Osteocyte (in vitro differentiated cells): Measurements from ENCODE around the gene CLIC1. TPM values are rescaled to one million over a fixed set of nuclear protein-coding genes. Genes with fewer than 3 reads are reported as not detected.

Experiments
- microRNA-seq: library from miRNA; unstranded; fragments of <30 nt; microRNA quantifications from one replicate; pipeline ENCODE4 v1.1.0, GENCODE V29; 2020; ENCODE audit not compliant: unreplicated experiment
- total RNA-seq: library from RNA; stranded (reverse); gene quantifications from 2 replicates; pipeline ENCODE4 v1.2.1, GENCODE V29; 2021

Gene CLIC1
- total RNA-seq, 1 donor from 2014 or later: 230 TPM

Small RNA genes lying within 50 kb of the gene (microRNA-seq; reads per million reads assigned to microRNA genes)
- gene MIR4646: not detected

Other genes starting within 250 kb of the CLIC1 start
- 12.1 and 13.8 TPM in 2 replicates for gene MICB, start 238.4 kb downstream of the CLIC1 start, total RNA-seq
- gene MCCD1, start 207.6 kb downstream of the CLIC1 start, total RNA-seq: not detected in 2 replicates
- 315 and 331 TPM in 2 replicates for gene DDX39B, start 194.5 kb downstream of the CLIC1 start, total RNA-seq
- 8.8 and 9.0 TPM in 2 replicates for gene ATP6V1G2, start 189.9 kb downstream of the CLIC1 start, total RNA-seq
- gene NFKBIL1, start 188.9 kb downstream of the CLIC1 start, total RNA-seq: 28.7 and 33.2 TPM in 2 replicates
- not detected in 2 replicates for gene LTA, start 164.2 kb downstream of the CLIC1 start, total RNA-seq
- not detected in 2 replicates for gene TNF, start 161.0 kb downstream of the CLIC1 start, total RNA-seq
- not detected in 2 replicates for gene LTB, start 154.1 kb downstream of the CLIC1 start, total RNA-seq
- not detected in 2 replicates for gene LST1, start 150.3 kb downstream of the CLIC1 start, total RNA-seq
- not detected in 2 replicates for gene NCR3, start 143.5 kb downstream of the CLIC1 start, total RNA-seq
- not detected in 2 replicates for gene AIF1, start 121.3 kb downstream of the CLIC1 start, total RNA-seq
- 189 and 205 TPM in 2 replicates for gene PRRC2A, start 115.8 kb downstream of the CLIC1 start, total RNA-seq
- gene BAG6, start 83.9 kb downstream of the CLIC1 start, total RNA-seq: 382 and 386 TPM in 2 replicates
- 2.2 and 4.0 TPM in 2 replicates for gene APOM, start 80.6 kb downstream of the CLIC1 start, total RNA-seq
- gene C6orf47, start 75.8 kb downstream of the CLIC1 start, total RNA-seq: 21.5 and 23.0 TPM in 2 replicates
- gene GPANK1, start 71.5 kb downstream of the CLIC1 start, total RNA-seq: 17.0 and 18.7 TPM in 2 replicates
- gene CSNK2B, start 70.5 kb downstream of the CLIC1 start, total RNA-seq: 142 and 163 TPM in 2 replicates
- gene LY6G5B, start 66.6 kb downstream of the CLIC1 start, total RNA-seq: 14.0 and 17.6 TPM in 2 replicates
- 3.9 and 5.0 TPM in 2 replicates for gene LY6G5C, start 55.5 kb downstream of the CLIC1 start, total RNA-seq
- 46.6 and 50.5 TPM in 2 replicates for gene ABHD16A, start 33.2 kb downstream of the CLIC1 start, total RNA-seq
- not detected in 2 replicates for gene LY6G6F, start 29.7 kb downstream of the CLIC1 start, total RNA-seq
- not detected in 2 replicates for gene LY6G6D, start 21.2 kb downstream of the CLIC1 start, total RNA-seq
- not detected in 2 replicates for gene LY6G6C, start 14.8 kb downstream of the CLIC1 start, total RNA-seq
- not detected in 2 replicates for gene MPIG6B, start 13.2 kb downstream of the CLIC1 start, total RNA-seq
- 91.4 and 96.3 TPM in 2 replicates for gene DDAH2, start 7.2 kb downstream of the CLIC1 start, total RNA-seq
- 18.4 and 20.9 TPM in 2 replicates for gene MSH5, start 3.5 kb upstream of the CLIC1 start, total RNA-seq
- gene SAPCD1, start 26.1 kb upstream of the CLIC1 start, total RNA-seq: 2.5 and 3.4 TPM in 2 replicates
- gene VWA7, start 40.8 kb upstream of the CLIC1 start, total RNA-seq: 0.50 and 0.94 TPM in 2 replicates
- 73.0 and 73.4 TPM in 2 replicates for gene VARS1, start 59.2 kb upstream of the CLIC1 start, total RNA-seq
- gene LSM2, start 70.4 kb upstream of the CLIC1 start, total RNA-seq: 50.6 and 54.3 TPM in 2 replicates
- 1.1 and 1.7 TPM in 2 replicates for gene HSPA1L, start 78.8 kb upstream of the CLIC1 start, total RNA-seq
- 19.7 and 24.8 TPM in 2 replicates for gene HSPA1A, start 79.0 kb upstream of the CLIC1 start, total RNA-seq
- 65.5 and 65.8 TPM in 2 replicates for gene HSPA1B, start 91.2 kb upstream of the CLIC1 start, total RNA-seq
- gene NEU1, start 126.3 kb upstream of the CLIC1 start, total RNA-seq: 74.8 and 83.6 TPM in 2 replicates
- gene SLC44A4, start 142.5 kb upstream of the CLIC1 start, total RNA-seq: not detected in 2 replicates
- gene EHMT2, start 161.2 kb upstream of the CLIC1 start, total RNA-seq: 62.4 and 66.7 TPM in 2 replicates
- gene ZBTB12, start 165.6 kb upstream of the CLIC1 start, total RNA-seq: 8.3 and 8.8 TPM in 2 replicates
- 2.3 and 2.4 TPM in 2 replicates for gene C2, start 191.2 kb upstream of the CLIC1 start, total RNA-seq
- 4.2 and 6.9 TPM in 2 replicates for gene CFB, start 209.6 kb upstream of the CLIC1 start, total RNA-seq
- 59.3 and 66.8 TPM in 2 replicates for gene NELFE, start 222.4 kb upstream of the CLIC1 start, total RNA-seq
- gene SKIC2, start 222.6 kb upstream of the CLIC1 start, total RNA-seq: 69.3 and 84.3 TPM in 2 replicates
- gene DXO, start 235.6 kb upstream of the CLIC1 start, total RNA-seq: 28.6 and 30.8 TPM in 2 replicates
- 13.5 and 15.2 TPM in 2 replicates for gene C4A, start 245.5 kb upstream of the CLIC1 start, total RNA-seq